ENCODE data around the gene LCE5A.

The LCE5A gene

DNA sequence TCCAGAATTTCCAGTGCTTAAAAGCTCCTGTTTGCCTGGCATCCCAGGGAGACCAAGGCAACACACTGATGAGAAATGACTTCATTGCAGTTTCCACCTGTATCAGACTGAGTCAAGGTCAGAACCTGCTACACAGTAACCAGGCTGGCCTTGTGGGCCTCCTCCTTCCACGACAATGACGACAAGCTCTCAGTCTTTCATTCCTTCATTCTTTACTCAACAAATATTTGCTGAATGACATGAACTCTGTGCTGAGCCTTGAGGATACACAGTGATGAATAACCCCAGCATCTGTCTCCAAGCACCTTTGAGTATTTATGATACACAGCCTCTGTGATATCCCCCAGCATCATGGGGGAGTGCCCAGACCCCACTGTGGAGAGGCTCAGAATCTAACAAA, 8.9 kb upstream of the LCE5A start:
- no peak overlapping the region for H3K9ac ChIP-seq (ENCODE audit: low read length)
- H3K27ac ChIP-seq (ENCODE audit: low read depth, low read length): no peak overlapping the region

DNA sequence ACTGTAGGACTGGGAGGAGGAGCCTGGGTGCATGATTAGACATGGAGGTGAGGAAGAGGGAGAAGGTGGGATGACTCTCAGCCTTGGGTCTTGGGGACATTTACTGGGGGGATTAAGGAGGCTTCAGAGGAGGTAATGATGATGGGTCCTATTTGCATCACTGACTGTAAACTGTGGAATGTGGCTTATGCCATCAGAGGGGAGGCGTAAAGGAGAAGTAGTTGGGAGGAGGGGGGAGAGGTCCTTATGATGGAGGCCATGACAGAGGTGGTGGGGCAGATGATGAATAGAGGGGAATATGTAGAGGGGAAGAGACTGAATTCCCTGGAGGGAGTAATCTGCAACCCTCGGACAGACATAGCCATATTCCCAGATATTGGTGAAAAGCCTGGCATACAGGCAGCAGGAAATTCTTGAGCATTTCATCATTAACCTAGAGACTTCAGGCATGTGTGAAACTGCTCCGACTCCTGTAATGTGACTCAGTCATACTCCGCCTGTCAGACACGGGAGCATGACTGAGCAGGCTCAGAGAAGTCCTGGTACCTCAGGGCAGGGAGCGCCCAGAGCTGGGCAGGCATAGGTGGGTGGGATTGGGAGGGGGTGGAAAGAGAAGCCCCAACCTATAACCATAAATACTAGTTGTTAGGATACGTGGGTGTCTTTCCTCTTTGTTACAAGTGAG, 8.0 kb upstream of the LCE5A start:
- H3K36me3 ChIP-seq (ENCODE audit: control insufficient read depth, insufficient read depth, low read length): no peaks in the 10 kb centered on the region
- H3K27me3 ChIP-seq (ENCODE audit: control insufficient read depth, insufficient read depth, low read length): no peaks in the 10 kb centered on the region
- no peak overlapping the region for H3K9ac ChIP-seq (ENCODE audit: low read length)
- no peak overlapping the region for H3K4me3 ChIP-seq (ENCODE audit: low read length)
- no peaks in the 10 kb centered on the region for H3K4me1 ChIP-seq (ENCODE audit: control insufficient read depth, insufficient read depth, low read length)
- no peak overlapping the region for H3K27ac ChIP-seq (ENCODE audit: low read depth, low read length)

More for the DNA sequence above, 8.9 kb upstream of the LCE5A start:
- Histone ChIP-seq H3K27me3 (ENCODE audit: control insufficient read depth, insufficient read depth, low read length) (no peaks in the 10 kb centered on the region), H3K36me3 (ENCODE audit: control insufficient read depth, insufficient read depth, low read length) (no peaks in the 10 kb centered on the region), H3K4me1 (ENCODE audit: control insufficient read depth, insufficient read depth, low read length) (no peaks in the 10 kb centered on the region), H3K4me3 (ENCODE audit: low read length) (no peak overlapping the region)

DNA sequence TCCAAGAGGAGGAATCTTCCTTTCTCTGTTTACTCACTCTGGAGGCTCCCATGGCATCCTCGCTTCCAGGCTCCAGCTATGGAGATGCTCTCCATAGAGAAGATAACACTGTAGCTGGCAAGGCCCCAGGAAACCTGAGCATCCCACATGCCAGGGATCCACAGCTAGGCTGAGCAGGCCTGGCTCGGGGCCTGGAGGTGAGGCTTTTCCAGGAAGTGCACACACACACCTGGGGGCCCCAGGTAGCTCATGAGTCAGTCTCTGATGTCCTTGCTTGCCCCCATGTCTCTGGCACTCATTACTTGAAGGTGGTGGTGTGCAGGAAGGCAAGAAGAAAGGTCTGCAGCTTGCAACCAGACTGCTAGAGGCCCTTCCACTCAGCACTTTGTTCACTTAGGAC, 5.5 kb upstream of the LCE5A start:
- Histone ChIP-seq H3K4me1 (ENCODE audit: control insufficient read depth, insufficient read depth, low read length) (no peaks in the 10 kb centered on the region), H3K27me3 (ENCODE audit: control insufficient read depth, insufficient read depth, low read length) (no peaks in the 10 kb centered on the region), H3K4me3 (ENCODE audit: low read length) (no peak overlapping the region), H3K36me3 (ENCODE audit: control insufficient read depth, insufficient read depth, low read length) (no peaks in the 10 kb centered on the region), H3K9ac (ENCODE audit: low read length) (no peak overlapping the region), H3K27ac (ENCODE audit: low read depth, low read length) (no peak overlapping the region)

DNA sequence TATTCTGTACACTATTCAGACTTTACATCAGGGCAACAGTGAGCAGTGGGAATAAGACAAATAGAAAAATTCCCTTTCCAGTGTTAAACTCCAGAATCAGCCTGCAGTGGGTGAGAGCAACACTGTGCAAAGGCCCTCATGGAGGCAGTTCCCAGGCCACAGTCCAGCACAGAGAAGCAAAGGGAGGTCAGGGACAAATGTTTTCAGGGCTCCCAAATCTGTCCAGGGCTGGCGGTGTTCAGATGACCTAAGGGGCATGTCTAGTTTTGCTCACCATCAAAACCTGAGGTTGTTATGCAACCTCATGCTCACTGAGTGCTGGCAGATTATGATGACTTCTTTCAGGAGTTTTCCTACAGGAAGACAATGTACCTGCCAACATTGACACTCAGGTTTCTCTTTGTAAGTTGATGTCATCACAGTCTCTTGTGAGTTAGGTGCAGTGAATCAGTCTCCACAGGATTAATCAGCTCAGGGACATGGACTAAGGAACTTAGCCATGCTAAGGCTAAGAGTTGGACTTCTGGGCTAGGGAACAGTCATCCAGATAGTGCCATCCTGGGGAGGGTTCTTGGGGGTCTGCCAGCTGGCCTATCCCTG, 3.6 kb upstream of the LCE5A start:
- H3K36me3 ChIP-seq (ENCODE audit: control insufficient read depth, insufficient read depth, low read length): no peaks in the 10 kb centered on the region
- H3K27ac ChIP-seq (ENCODE audit: low read depth, low read length): no peak overlapping the region
- no peaks in the 10 kb centered on the region for H3K4me1 ChIP-seq (ENCODE audit: control insufficient read depth, insufficient read depth, low read length)
- H3K27me3 ChIP-seq (ENCODE audit: control insufficient read depth, insufficient read depth, low read length): no peaks in the 10 kb centered on the region
- H3K9ac ChIP-seq (ENCODE audit: low read length): no peak overlapping the region
- H3K4me3 ChIP-seq (ENCODE audit: low read length): no peak overlapping the region

DNA sequence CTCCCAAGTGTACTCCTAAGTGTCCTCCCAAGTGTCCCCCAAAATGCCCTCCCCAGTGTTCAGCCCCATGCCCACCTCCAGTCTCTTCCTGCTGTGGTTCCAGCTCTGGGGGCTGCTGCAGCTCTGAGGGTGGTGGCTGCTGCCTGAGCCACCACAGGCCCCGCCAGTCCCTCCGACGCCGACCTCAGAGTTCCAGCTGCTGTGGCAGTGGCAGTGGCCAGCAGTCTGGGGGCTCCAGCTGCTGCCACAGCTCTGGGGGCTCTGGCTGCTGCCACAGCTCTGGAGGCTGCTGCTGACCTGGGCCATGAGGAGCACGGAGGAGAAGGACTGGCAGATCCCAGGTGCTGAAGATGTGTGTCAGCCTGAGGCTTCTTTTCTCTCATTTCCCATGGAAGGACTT, 993 bp downstream of the LCE5A start:
- Histone ChIP-seq H3K9ac (ENCODE audit: low read length) (no peak overlapping the region), H3K4me1 (ENCODE audit: control insufficient read depth, insufficient read depth, low read length) (no peaks in the 10 kb centered on the region), H3K4me3 (ENCODE audit: low read length) (no peak overlapping the region), H3K36me3 (ENCODE audit: control insufficient read depth, insufficient read depth, low read length) (no peaks in the 10 kb centered on the region), H3K27ac (ENCODE audit: low read depth, low read length) (no peak overlapping the region), H3K27me3 (ENCODE audit: control insufficient read depth, insufficient read depth, low read length) (peaks cover 9% of the 10 kb centered on the region)

DNA sequence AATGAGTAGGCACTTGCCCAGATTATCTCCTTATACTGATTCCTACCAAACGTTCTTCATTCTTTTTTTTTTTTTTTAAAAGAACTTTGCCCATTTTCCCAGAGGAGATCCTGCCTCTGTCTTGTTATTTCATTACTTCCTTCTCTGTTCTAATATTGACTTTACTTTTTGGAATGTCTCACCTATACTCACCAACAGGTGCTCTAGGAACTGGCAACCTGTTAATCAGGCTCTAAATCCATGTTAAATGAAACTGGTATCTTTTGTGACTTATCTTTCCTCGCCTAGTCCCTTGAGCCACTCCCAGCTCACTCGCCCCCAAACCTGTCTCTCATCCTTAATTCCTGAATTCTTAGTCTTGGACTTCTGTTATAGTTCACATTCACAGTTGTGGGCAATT, 2.5 kb downstream of the LCE5A start:
- Histone ChIP-seq H3K4me3 (ENCODE audit: low read length) (no peak overlapping the region), H3K27me3 (ENCODE audit: control insufficient read depth, insufficient read depth, low read length) (peaks cover 9% of the 10 kb centered on the region), H3K9ac (ENCODE audit: low read length) (no peak overlapping the region), H3K36me3 (ENCODE audit: control insufficient read depth, insufficient read depth, low read length) (no peaks in the 10 kb centered on the region), H3K27ac (ENCODE audit: low read depth, low read length) (no peak overlapping the region), H3K4me1 (ENCODE audit: control insufficient read depth, insufficient read depth, low read length) (no peaks in the 10 kb centered on the region)

DNA sequence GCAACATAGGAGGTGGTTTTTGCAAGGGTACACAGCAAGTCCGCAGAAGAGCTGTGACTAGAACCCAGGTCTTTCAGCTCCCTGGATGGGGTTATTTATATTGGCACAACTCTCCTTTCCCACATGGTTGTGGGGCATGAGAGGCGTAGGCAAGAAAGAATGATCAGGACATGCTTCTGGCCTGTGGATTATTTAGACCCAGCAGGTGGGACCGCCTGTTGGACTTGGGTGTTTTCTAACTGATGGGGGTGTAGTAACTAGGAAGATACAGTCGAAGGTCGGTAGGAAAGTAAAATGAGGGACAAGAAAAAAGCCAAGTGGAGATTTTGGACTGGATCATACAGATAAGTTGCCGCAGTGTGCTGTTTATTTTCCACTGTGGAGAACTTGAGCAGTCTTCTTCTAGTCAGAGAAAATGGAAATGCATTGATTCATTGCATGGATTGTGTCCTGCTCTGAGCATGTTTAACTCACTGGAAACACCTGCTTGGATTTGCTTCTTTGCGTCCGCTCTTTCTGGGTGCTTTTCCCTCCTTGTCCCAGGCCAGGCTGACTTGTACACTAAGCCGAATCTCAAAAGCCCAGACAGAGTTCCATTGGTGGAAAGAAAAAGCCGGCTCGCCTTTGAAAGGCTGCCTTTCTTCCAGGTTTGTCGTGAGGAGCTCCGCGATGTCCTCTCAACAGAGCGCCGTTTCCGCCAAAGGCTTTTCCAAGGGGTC, 4.3 kb downstream of the LCE5A start:
- Histone ChIP-seq H3K4me3 (ENCODE audit: low read length) (peak overlapping the region; percentile 26), H3K36me3 (ENCODE audit: control insufficient read depth, insufficient read depth, low read length) (no peaks in the 10 kb centered on the region), H3K27me3 (ENCODE audit: control insufficient read depth, insufficient read depth, low read length) (peaks cover 9% of the 10 kb centered on the region), H3K27ac (ENCODE audit: low read depth, low read length) (no peak overlapping the region), H3K9ac (ENCODE audit: low read length) (no peak overlapping the region), H3K4me1 (ENCODE audit: control insufficient read depth, insufficient read depth, low read length) (no peaks in the 10 kb centered on the region)

DNA sequence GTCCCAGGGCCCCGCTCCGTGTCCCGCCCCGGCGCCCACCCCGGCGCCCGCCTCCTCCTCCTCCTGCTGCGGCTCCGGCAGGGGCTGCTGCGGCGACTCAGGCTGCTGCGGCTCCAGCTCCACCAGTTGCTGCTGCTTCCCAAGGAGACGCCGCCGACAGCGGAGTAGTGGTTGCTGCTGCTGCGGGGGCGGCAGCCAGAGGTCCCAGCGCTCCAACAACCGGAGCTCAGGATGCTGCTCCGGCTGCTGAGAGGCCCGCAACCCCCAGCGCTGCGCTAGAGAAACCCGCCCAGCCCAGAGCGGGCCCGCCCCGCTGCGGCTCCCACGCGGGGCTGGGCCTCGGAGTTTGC, 4.8 kb downstream of the LCE5A start:
- Histone ChIP-seq H3K4me1 (ENCODE audit: control insufficient read depth, insufficient read depth, low read length) (no peaks in the 10 kb centered on the region), H3K27me3 (ENCODE audit: control insufficient read depth, insufficient read depth, low read length) (peaks cover 9% of the 10 kb centered on the region), H3K9ac (ENCODE audit: low read length) (no peak overlapping the region), H3K36me3 (ENCODE audit: control insufficient read depth, insufficient read depth, low read length) (no peaks in the 10 kb centered on the region), H3K27ac (ENCODE audit: low read depth, low read length) (no peak overlapping the region), H3K4me3 (ENCODE audit: low read length) (peak overlapping the region; percentile 26)

DNA sequence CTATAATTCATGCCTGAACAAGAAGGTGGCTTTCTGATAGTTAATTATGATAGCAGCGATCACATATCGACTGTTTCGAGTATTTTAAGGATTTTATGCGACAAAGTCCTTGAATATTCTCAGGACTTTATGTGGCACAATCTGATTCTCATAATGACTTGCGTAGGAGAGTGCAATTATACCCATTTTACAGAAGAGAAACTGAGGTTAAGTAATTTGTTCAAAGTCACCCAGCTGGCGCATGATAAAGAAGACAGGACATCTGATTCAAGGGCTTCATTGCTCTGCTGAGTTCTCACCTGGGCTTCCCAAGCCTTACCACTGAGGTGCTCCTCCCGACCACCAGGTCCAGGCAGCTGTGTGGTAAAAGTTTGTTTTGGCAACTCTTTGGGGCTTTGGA, 5.5 kb downstream of the LCE5A start:
- H3K27me3 ChIP-seq (ENCODE audit: control insufficient read depth, insufficient read depth, low read length): peaks cover 9% of the 10 kb centered on the region
- no peaks in the 10 kb centered on the region for H3K36me3 ChIP-seq (ENCODE audit: control insufficient read depth, insufficient read depth, low read length)
- H3K4me1 ChIP-seq (ENCODE audit: control insufficient read depth, insufficient read depth, low read length): no peaks in the 10 kb centered on the region
- no peak overlapping the region for H3K4me3 ChIP-seq (ENCODE audit: low read length)
- H3K27ac ChIP-seq (ENCODE audit: low read depth, low read length): no peak overlapping the region
- no peak overlapping the region for H3K9ac ChIP-seq (ENCODE audit: low read length)

DNA sequence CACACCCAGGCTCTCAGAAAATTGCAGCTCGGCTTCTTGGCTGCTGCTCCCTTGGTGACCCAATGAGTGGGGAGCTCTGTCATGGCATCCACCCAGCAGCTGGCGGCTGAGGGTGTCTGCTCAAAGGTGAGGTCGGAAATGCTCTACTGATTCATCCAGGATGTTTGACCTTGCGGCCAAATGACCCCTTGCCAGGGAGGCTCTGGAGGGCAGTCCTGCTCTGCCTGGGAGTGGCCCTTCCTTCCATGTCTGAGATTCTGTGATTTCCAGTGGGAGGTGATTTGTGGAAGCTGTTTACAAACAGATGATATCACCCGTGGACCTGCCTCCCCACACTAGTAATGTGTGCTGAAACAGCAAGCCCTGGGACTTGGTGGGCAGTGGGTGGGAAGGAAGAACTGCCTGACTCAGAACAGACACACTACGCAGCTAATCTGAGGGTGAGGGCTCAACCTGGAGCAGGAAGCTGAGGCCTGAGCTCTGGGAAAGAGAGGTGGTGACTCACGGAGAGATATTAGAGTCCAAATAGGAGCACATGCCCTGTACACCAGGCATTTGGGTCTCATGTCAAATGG, 6.7 kb downstream of the LCE5A start:
- Histone ChIP-seq H3K27ac (ENCODE audit: low read depth, low read length) (no peak overlapping the region), H3K36me3 (ENCODE audit: control insufficient read depth, insufficient read depth, low read length) (no peaks in the 10 kb centered on the region), H3K9ac (ENCODE audit: low read length) (no peak overlapping the region), H3K4me3 (ENCODE audit: low read length) (no peak overlapping the region), H3K27me3 (ENCODE audit: control insufficient read depth, insufficient read depth, low read length) (peaks cover 9% of the 10 kb centered on the region), H3K4me1 (ENCODE audit: control insufficient read depth, insufficient read depth, low read length) (no peaks in the 10 kb centered on the region)

DNA sequence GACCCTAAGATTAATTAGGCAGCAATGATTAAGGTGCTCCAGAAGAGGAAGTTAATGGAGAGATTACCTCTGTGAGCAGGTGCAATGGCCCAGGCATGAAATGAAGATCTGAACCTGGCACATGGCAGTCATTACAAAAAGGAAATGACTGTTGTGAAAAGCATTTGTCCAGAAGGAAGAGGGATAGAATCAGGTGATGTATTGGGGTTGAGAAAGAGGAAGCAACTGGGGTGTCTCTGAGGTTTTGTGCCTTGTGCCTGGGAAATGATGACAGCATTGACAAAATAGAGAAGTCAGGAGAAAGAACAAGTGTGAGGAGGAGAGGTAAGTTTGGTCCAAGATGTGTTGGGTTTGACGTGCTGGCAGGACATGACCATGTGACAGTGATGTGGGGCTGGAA, 9.2 kb downstream of the LCE5A start:
- Histone ChIP-seq H3K27ac (ENCODE audit: low read depth, low read length) (no peak overlapping the region), H3K4me3 (ENCODE audit: low read length) (no peak overlapping the region), H3K4me1 (ENCODE audit: control insufficient read depth, insufficient read depth, low read length) (no peaks in the 10 kb centered on the region), H3K9ac (ENCODE audit: low read length) (no peak overlapping the region), H3K36me3 (ENCODE audit: control insufficient read depth, insufficient read depth, low read length) (no peaks in the 10 kb centered on the region), H3K27me3 (ENCODE audit: control insufficient read depth, insufficient read depth, low read length) (no peaks in the 10 kb centered on the region)

DNA sequence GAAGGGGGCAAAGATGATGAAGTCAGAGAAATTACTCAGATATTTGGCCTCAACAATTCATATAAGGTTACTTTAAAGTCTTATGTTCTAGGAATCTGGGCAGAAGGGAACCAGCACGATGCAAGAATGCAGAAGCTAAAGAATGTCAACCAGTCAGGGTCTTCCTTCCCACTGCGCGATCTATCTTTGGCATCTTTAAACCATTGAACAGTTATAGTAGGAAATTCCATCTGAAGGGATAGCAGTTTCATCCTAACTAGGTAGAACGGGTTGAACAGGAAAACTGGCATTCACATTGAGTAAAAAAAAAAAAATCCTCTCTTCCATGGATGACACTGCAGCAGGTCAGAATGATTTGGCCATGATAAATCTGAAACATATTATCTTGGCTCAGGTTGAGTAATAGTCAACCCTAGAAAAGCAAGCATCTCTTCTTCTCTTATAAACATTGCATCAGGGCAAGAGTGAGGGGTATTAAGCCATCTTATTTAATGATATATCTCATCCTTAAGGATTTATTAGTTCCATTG, 10.0 kb downstream of the LCE5A start:
- H3K27ac ChIP-seq (ENCODE audit: low read depth, low read length): no peak overlapping the region
- H3K4me3 ChIP-seq (ENCODE audit: low read length): no peak overlapping the region
- no peaks in the 10 kb centered on the region for H3K4me1 ChIP-seq (ENCODE audit: control insufficient read depth, insufficient read depth, low read length)
- no peaks in the 10 kb centered on the region for H3K36me3 ChIP-seq (ENCODE audit: control insufficient read depth, insufficient read depth, low read length)
- no peaks in the 10 kb centered on the region for H3K27me3 ChIP-seq (ENCODE audit: control insufficient read depth, insufficient read depth, low read length)
- no peak overlapping the region for H3K9ac ChIP-seq (ENCODE audit: low read length)

All from rectal smooth muscle tissue (tissue), 1 donor.